ENCODE results near the gene SPATA24. TPM values are rescaled to one million over a fixed set of nuclear protein-coding genes. Genes with fewer than 3 reads are reported as not detected.
"Not testable (repeated sequence)": the region's sequence is repeated elsewhere in the genome, so short reads cannot be mapped to it uniquely, and the experiment has no call there.

Gene SPATA24
- total and polyA plus RNA-seq, 2 donors (not counting 1 experiment from before 2014, with no cell fraction given) = 5.6 to 7.4 TPM

DNA sequence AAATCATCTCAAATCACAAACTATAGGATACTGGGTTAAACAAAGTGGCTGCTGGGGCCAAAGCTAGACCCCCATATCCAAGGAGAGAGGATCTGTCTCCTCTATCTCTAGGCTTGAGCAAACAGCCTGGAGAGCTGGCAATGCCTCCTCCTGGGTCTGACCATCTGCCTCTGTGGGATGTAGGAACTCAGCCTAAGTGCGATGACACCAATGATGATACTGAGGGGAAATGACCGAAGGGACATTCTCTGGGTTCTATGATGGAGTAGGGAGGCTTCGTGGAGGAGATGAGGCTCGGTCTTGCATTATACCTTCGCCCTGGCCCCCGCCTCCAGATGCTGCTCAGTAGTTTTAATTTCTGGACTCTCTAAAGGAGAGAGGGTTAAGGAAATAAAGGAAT, 9.3 kb upstream of the SPATA24 start:
- H3K4me2 ChIP-seq (ENCODE audit: extremely low read depth, insufficient read depth, low read length) = no peak overlapping the region
- no peak overlapping the region for H3K4me3 ChIP-seq (replicated peaks in 1 of 4; ENCODE audit: control extremely low read depth in 1 of 4, insufficient read depth in 1 of 4, low read depth in 3 of 4, low read length in 4 of 4)

DNA sequence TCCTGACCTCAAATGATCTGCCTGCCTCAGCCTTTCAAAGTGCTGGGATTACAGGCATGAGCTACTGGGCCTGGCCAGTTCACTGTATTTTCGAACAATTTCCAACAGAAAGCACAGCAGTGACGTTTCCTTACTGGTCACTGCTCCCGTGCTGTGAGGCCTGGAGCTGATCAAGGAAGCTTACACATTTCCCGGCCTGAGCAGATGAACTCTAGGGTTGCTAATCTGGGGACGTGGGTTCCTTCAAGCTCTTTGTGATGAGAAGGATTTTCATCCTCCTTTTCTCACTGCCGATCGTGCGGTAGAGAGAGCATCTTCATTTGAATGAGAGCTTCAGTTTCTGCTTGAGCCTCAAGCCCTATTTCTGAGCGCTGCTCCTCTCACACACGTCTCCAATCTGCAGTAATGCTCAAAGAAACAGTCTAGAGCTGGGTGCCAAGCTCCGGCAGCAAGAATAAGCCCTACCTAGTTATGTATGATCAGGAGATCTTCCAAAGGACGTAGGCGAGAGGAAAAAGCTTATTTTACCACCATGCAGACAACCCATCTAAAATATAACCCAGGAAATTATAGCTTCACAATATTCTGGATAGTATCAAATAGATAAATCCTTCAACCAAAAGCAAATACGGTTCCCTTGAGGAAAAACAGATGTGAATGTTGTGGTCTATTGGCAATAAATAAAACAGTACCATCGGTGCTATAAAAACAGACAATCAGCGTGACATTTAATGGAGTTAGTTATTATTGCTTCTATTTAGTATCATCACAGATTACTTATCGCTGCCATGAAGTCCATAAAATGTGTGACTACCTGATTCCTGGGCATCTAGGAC, 7.3 kb upstream of the SPATA24 start:
- H3K4me2 ChIP-seq (ENCODE audit: extremely low read depth, insufficient read depth, low read length) = no peak overlapping the region
- H3K9ac ChIP-seq (ENCODE audit: insufficient read depth, low read length) = no peak overlapping the region
- no peak overlapping the region for H2AFZ ChIP-seq (ENCODE audit: low read length)
- no peaks in the 10 kb centered on the region for H3K79me2 ChIP-seq (ENCODE audit: control insufficient read depth, insufficient read depth, low read length)
- H3K9me3 ChIP-seq (ENCODE audit: control insufficient read depth, insufficient read depth, low read depth, low read length) = no peaks in the 10 kb centered on the region
- no peak for DNase-seq (ENCODE audit: low read depth in 2 of 2)
- H3K4me3 ChIP-seq (replicated peaks in 1 of 4; ENCODE audit: control extremely low read depth in 1 of 4, insufficient read depth in 1 of 4, low read depth in 3 of 4, low read length in 4 of 4) = no peak overlapping the region
- peaks cover 3% of the 10 kb centered on the region for H3K4me1 ChIP-seq (ENCODE audit: control insufficient read depth, extremely low read depth, insufficient read depth, low read length)
- no peak overlapping the region for H3K27ac ChIP-seq (ENCODE audit: insufficient read depth, low read length)
- no peaks in the 10 kb centered on the region for H3K36me3 ChIP-seq (ENCODE audit: control insufficient read depth, insufficient read depth, low read length)
- H3K27me3 ChIP-seq (ENCODE audit: control insufficient read depth, insufficient read depth, low read length) = no peaks in the 10 kb centered on the region
- TF ChIP-seq, protein P1, sequence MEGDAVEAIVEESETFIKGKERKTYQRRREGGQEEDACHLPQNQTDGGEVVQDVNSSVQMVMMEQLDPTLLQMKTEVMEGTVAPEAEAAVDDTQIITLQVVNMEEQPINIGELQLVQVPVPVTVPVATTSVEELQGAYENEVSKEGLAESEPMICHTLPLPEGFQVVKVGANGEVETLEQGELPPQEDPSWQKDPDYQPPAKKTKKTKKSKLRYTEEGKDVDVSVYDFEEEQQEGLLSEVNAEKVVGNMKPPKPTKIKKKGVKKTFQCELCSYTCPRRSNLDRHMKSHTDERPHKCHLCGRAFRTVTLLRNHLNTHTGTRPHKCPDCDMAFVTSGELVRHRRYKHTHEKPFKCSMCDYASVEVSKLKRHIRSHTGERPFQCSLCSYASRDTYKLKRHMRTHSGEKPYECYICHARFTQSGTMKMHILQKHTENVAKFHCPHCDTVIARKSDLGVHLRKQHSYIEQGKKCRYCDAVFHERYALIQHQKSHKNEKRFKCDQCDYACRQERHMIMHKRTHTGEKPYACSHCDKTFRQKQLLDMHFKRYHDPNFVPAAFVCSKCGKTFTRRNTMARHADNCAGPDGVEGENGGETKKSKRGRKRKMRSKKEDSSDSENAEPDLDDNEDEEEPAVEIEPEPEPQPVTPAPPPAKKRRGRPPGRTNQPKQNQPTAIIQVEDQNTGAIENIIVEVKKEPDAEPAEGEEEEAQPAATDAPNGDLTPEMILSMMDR (conservative IDR thresholded peaks at IDR 0.05 in 1 of 2, IDR thresholded peaks at IDR 0.05 in 1 of 2; ENCODE audit: low read depth in 1 of 2, low read length in 2 of 2) = no peak
- TF ChIP-seq EZH2 (IDR thresholded peaks at IDR 0.05; ENCODE audit: low read length, missing control alignments) = no peak
- H4K20me1 ChIP-seq (ENCODE audit: control insufficient read depth, extremely low read depth, insufficient read depth, low read length) = no peaks in the 10 kb centered on the region

More for the DNA sequence above, 9.3 kb upstream of the SPATA24 start:
- H2AFZ ChIP-seq (ENCODE audit: low read length) = no peak overlapping the region
- H4K20me1 ChIP-seq (ENCODE audit: control insufficient read depth, extremely low read depth, insufficient read depth, low read length) = no peaks in the 10 kb centered on the region
- no peaks in the 10 kb centered on the region for H3K9me3 ChIP-seq (ENCODE audit: control insufficient read depth, insufficient read depth, low read depth, low read length)
- H3K36me3 ChIP-seq (ENCODE audit: control insufficient read depth, insufficient read depth, low read length) = peaks cover 2% of the 10 kb centered on the region
- H3K9ac ChIP-seq (ENCODE audit: insufficient read depth, low read length) = no peak overlapping the region
- no peaks in the 10 kb centered on the region for H3K79me2 ChIP-seq (ENCODE audit: control insufficient read depth, insufficient read depth, low read length)
- no peak overlapping the region for H3K27ac ChIP-seq (ENCODE audit: insufficient read depth, low read length)
- TF ChIP-seq EZH2 (IDR thresholded peaks at IDR 0.05; ENCODE audit: low read length, missing control alignments) = no peak
- no peaks in the 10 kb centered on the region for H3K27me3 ChIP-seq (ENCODE audit: control insufficient read depth, insufficient read depth, low read length)
- DNase-seq (ENCODE audit: low read depth in 2 of 2) = no peak
- peaks cover 3% of the 10 kb centered on the region for H3K4me1 ChIP-seq (ENCODE audit: control insufficient read depth, extremely low read depth, insufficient read depth, low read length)

DNA sequence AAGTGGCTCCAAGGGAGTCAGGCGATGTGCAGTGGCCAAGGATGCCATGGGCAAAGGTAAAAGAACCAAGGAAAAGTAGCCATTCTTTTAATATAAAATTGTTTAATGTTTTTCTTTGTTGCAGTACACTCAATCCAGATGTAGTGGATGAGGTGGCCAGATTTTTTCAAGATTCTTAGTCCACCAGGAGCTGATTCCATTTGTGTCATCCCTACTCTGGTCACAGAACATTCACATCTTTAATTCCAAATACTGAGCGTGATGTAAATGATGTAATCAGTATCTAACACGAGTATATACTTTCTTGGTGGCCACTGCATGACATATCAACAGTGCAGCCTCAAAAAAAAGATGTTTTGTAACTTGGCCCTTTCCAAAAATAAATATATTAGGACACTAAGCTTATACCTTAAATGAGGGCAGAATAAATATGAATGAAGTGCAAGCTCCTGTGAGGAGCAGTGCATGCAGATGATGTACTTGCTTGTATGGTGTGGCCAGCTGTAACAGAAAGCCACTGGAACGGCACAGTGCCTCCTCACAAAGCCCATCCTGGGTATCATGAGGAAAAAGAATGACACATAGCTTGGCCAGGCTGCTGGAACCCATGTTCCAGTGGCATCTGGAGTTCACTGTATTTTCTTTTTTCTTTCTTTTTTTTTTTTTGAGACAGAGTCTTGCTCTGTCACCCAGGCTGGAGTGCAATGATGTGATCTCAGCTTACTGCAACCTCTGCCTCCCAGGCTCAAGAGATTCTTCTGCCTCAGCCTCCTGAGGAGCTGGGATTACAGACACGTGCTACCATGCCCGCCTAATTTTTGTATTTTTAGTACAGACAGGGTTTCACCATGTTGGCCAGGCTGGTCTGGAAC, 6.5 kb upstream of the SPATA24 start:
- peaks cover 2% of the 10 kb centered on the region for H3K4me1 ChIP-seq (ENCODE audit: control insufficient read depth, extremely low read depth, insufficient read depth, low read length)
- no peak overlapping the region for H3K4me2 ChIP-seq (ENCODE audit: extremely low read depth, insufficient read depth, low read length)
- H3K27me3 ChIP-seq (ENCODE audit: control insufficient read depth, insufficient read depth, low read length) = no peaks in the 10 kb centered on the region
- TF ChIP-seq EZH2 (IDR thresholded peaks at IDR 0.05; ENCODE audit: low read length, missing control alignments) = no peak
- TF ChIP-seq, protein P1 (conservative IDR thresholded peaks at IDR 0.05 in 1 of 2, IDR thresholded peaks at IDR 0.05 in 1 of 2; ENCODE audit: low read depth in 1 of 2, low read length in 2 of 2) = no peak
- H3K4me3 ChIP-seq (replicated peaks in 1 of 4; ENCODE audit: control extremely low read depth in 1 of 4, insufficient read depth in 1 of 4, low read depth in 3 of 4, low read length in 4 of 4) = no peak overlapping the region
- H3K79me2 ChIP-seq (ENCODE audit: control insufficient read depth, insufficient read depth, low read length) = no peaks in the 10 kb centered on the region
- H3K9ac ChIP-seq (ENCODE audit: insufficient read depth, low read length) = no peak overlapping the region
- H3K27ac ChIP-seq (ENCODE audit: insufficient read depth, low read length) = no peak overlapping the region
- no peaks in the 10 kb centered on the region for H3K36me3 ChIP-seq (ENCODE audit: control insufficient read depth, insufficient read depth, low read length)
- H2AFZ ChIP-seq (ENCODE audit: low read length) = no peak overlapping the region
- DNase-seq (ENCODE audit: low read depth in 2 of 2) = no peak
- H4K20me1 ChIP-seq (ENCODE audit: control insufficient read depth, extremely low read depth, insufficient read depth, low read length) = no peaks in the 10 kb centered on the region
- no peaks in the 10 kb centered on the region for H3K9me3 ChIP-seq (ENCODE audit: control insufficient read depth, insufficient read depth, low read depth, low read length)

DNA sequence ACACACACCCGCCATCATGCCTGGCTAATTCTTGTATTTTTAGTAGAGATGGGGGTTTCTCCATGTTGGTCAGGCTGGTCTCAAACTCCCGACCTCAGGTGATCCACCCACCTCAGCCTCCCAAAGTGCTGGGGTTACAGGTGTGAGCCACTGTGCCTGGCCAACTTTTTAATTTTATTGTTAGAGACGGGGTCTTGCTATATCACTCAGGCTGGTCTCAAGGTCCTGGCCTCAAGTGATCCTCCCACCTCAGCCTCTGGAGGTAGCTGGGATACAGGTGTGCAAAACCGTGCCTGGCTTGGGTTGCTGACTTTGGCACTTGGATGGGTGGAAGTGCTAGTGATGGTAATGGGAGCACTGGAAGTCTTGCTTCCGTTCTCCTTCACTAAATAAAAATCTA, 5.2 kb upstream of the SPATA24 start:
- not testable (repeated sequence) for H3K9me3 ChIP-seq (ENCODE audit: control insufficient read depth, insufficient read depth, low read depth, low read length); H3K4me2 ChIP-seq (ENCODE audit: extremely low read depth, insufficient read depth, low read length); H4K20me1 ChIP-seq (ENCODE audit: control insufficient read depth, extremely low read depth, insufficient read depth, low read length); H3K36me3 ChIP-seq (ENCODE audit: control insufficient read depth, insufficient read depth, low read length); H3K4me1 ChIP-seq (ENCODE audit: control insufficient read depth, extremely low read depth, insufficient read depth, low read length); H3K27me3 ChIP-seq (ENCODE audit: control insufficient read depth, insufficient read depth, low read length); H2AFZ ChIP-seq (ENCODE audit: low read length); H3K9ac ChIP-seq (ENCODE audit: insufficient read depth, low read length); H3K27ac ChIP-seq (ENCODE audit: insufficient read depth, low read length); H3K4me3 ChIP-seq (replicated peaks in 1 of 4; ENCODE audit: control extremely low read depth in 1 of 4, insufficient read depth in 1 of 4, low read depth in 3 of 4, low read length in 4 of 4); DNase-seq (ENCODE audit: low read depth in 2 of 2); H3K79me2 ChIP-seq (ENCODE audit: control insufficient read depth, insufficient read depth, low read length)

Measured in fibroblast of lung (primary cell).